Stimulated activated CD8-positive, alpha-beta memory T cell treated with anti-CD3 and anti-CD28 coated beads, Interleukin-7, amount 100 ng/mL, for 4 hours (primary cell): ENCODE data around the gene TPM4.

Source experiments
- DNase-seq, 2 donors: peaks; one replicate each; pipeline ENCODE4 v3.0.0-alpha.2; 2020; ENCODE audit warnings: low read depth in 2 of 2

The TPM4 gene

GRCh38 chr19:16041991-16042386 is 34.3 kb upstream of the TPM4 start:
- DNase-seq: no peak

GRCh38 chr19:16042533-16043085 is 33.7 kb upstream of the TPM4 start:
- DNase-seq: no peak

- no peak for DNase-seq
Observed at GRCh38 chr19:16043156-16043757, 33.0 kb upstream of the TPM4 start.

- no peak for DNase-seq
Observed at GRCh38 chr19:16044746-16045145, 31.5 kb upstream of the TPM4 start.

- DNase-seq: no peak
Observed at GRCh38 chr19:16045171-16045570, 31.1 kb upstream of the TPM4 start.

- DNase-seq: no peak
Observed at GRCh38 chr19:16045893-16046292, 30.4 kb upstream of the TPM4 start.

- no peak for DNase-seq
Observed at GRCh38 chr19:16048583-16048982, 27.7 kb upstream of the TPM4 start.

- DNase-seq: peak; percentile 7 to 38
Observed at GRCh38 chr19:16051254-16052025, 24.9 kb upstream of the TPM4 start.

- no peak for DNase-seq
Observed at GRCh38 chr19:16052353-16052752, 23.9 kb upstream of the TPM4 start.

- DNase-seq: no peak
Observed at GRCh38 chr19:16057062-16057461, 19.2 kb upstream of the TPM4 start.

- DNase-seq: no peak
Observed at GRCh38 chr19:16060294-16060693, 16.0 kb upstream of the TPM4 start.

- DNase-seq: no peak
Observed at GRCh38 chr19:16061943-16062342, 14.4 kb upstream of the TPM4 start.

GRCh38 chr19:16062789-16063188 is 13.5 kb upstream of the TPM4 start:
- peak in 1 of 2 donors; percentile 43 for DNase-seq

GRCh38 chr19:16064209-16064889 is 11.9 kb upstream of the TPM4 start:
- no peak for DNase-seq

- no peak for DNase-seq
Observed at GRCh38 chr19:16066611-16067104, 9.6 kb upstream of the TPM4 start.

GRCh38 chr19:16067205-16067938 is 8.9 kb upstream of the TPM4 start:
- no peak for DNase-seq

- no peak for DNase-seq
Observed at GRCh38 chr19:16068696-16069259, 7.5 kb upstream of the TPM4 start.

GRCh38 chr19:16069813-16070365 is 6.4 kb upstream of the TPM4 start:
- no peak for DNase-seq

- peak; percentile 74 to 83 for DNase-seq
Observed at GRCh38 chr19:16070366-16070990, 5.8 kb upstream of the TPM4 start.

- no peak for DNase-seq
Observed at GRCh38 chr19:16071072-16071691, 5.1 kb upstream of the TPM4 start.
